ENCODE measurements around the gene MATN3.

DNA sequence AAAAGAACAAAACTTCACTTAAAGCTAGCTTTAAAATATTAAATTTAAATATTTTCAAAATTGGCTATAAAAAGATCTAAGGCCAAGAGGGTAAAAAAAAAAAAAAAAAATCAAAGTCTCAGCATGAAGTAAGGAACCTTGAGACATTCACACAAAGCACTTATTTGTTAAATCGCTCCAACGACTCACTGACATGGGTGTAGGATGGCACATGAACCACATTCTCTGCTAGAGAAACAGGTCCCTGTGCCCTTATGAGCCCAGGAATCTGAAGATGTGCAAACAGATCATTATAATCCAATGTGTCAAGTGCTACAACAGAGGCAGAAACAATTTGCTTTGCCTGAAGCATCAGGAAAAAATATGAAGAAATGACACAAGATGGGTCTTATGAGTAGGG, 25.2 kb upstream of the MATN3 start:
- TF ChIP-seq CTCF (conservative IDR thresholded peaks at IDR 0.05; ENCODE audit: low read length), result no peak
- no peak for TF ChIP-seq EZH2phosphoT487 (IDR thresholded peaks at IDR 0.05; ENCODE audit: borderline replicate concordance)
